ENCODE results near the gene OPN1SW. TPM values are rescaled to one million over a fixed set of nuclear protein-coding genes. Genes with fewer than 3 reads are reported as not detected.
A peak's percentile ranks its signal among the peaks of the same experiment; 100 is the strongest.

Gene OPN1SW
- total RNA-seq, 1 experiment from 2014 or later, result not detected

GRCh38 chr7:128759242-128759641, 16.4 kb downstream of the OPN1SW start:
- no peak for DNase-seq (ENCODE audit: low read depth)

- no peak for DNase-seq (ENCODE audit: low read depth)
Measured at GRCh38 chr7:128758553-128758952, 17.0 kb downstream of the OPN1SW start.

GRCh38 chr7:128757203-128757602, 18.4 kb downstream of the OPN1SW start:
- DNase-seq (ENCODE audit: low read depth), result no peak

GRCh38 chr7:128755819-128756476, 19.6 kb downstream of the OPN1SW start:
- no peak for DNase-seq (ENCODE audit: low read depth)

GRCh38 chr7:128755075-128755818, 20.3 kb downstream of the OPN1SW start:
- DNase-seq (ENCODE audit: low read depth), result no peak

- no peak for DNase-seq (ENCODE audit: low read depth)
Measured at GRCh38 chr7:128752251-128752650, 23.3 kb downstream of the OPN1SW start.

- no peak for DNase-seq (ENCODE audit: low read depth)
Measured at GRCh38 chr7:128747327-128748079, 28.1 kb downstream of the OPN1SW start.

GRCh38 chr7:128745706-128746105, 29.9 kb downstream of the OPN1SW start:
- no peak for DNase-seq (ENCODE audit: low read depth)

GRCh38 chr7:128744366-128744905, 31.2 kb downstream of the OPN1SW start:
- DNase-seq (ENCODE audit: low read depth), result no peak

- DNase-seq (ENCODE audit: low read depth), result no peak
Measured at GRCh38 chr7:128743112-128743772, 32.4 kb downstream of the OPN1SW start.

GRCh38 chr7:128742206-128742605, 33.4 kb downstream of the OPN1SW start:
- peak; percentile 70 for DNase-seq (ENCODE audit: low read depth)

GRCh38 chr7:128741491-128741890, 34.1 kb downstream of the OPN1SW start:
- no peak for DNase-seq (ENCODE audit: low read depth)

- peak; percentile 29 for DNase-seq (ENCODE audit: low read depth)
Measured at GRCh38 chr7:128740996-128741395, 34.6 kb downstream of the OPN1SW start.

GRCh38 chr7:128739990-128740682, 35.5 kb downstream of the OPN1SW start:
- DNase-seq (ENCODE audit: low read depth), result no peak

- DNase-seq (ENCODE audit: low read depth), result peak; percentile 98
Measured at GRCh38 chr7:128739048-128739962, 36.3 kb downstream of the OPN1SW start, which contains the start of gene CALU. CALU (plus strand) TSS chr7:128739359; CDS start chr7:128748584, 9,225 bp downstream.

- no peak for DNase-seq (ENCODE audit: low read depth)
Measured at GRCh38 chr7:128738570-128739047, 37.0 kb downstream of the OPN1SW start.

- DNase-seq (ENCODE audit: low read depth), result peak; percentile 94
Measured at GRCh38 chr7:128737867-128738385, 37.7 kb downstream of the OPN1SW start.

GRCh38 chr7:128737441-128737840, 38.2 kb downstream of the OPN1SW start:
- no peak for DNase-seq (ENCODE audit: low read depth)

GRCh38 chr7:128735436-128735835, 40.2 kb downstream of the OPN1SW start:
- no peak for DNase-seq (ENCODE audit: low read depth)

GRCh38 chr7:128734890-128735289, 40.7 kb downstream of the OPN1SW start:
- no peak for DNase-seq (ENCODE audit: low read depth)
